Stomach (tissue), 9 donors: ENCODE data around the gene INA. TPM values are rescaled to one million over a fixed set of nuclear protein-coding genes. Genes with fewer than 3 reads are reported as not detected.
"Not testable (repeated sequence)": the region's sequence is repeated elsewhere in the genome, so short reads cannot be mapped to it uniquely, and the experiment has no call there.

Experiments
- DNase-seq, 2 donors: peaks; one replicate each; pipeline versions ENCODE4 v3.0.0 to v3.0.0-alpha.2; 2013 to 2019
- H3K27ac ChIP-seq, 5 donors: fragments of 200-600 bp in 4 of 5; sonication (generic) in 4 of 5; one replicate each; pipeline ENCODE4 v1.5.1; 2013 to 2019; ENCODE audit warnings: mild to moderate bottlenecking in 1 of 5, moderate library complexity in 1 of 5
- H3K27me3 ChIP-seq, 3 donors: fragments of 200-600 bp; sonication (generic); one replicate each; pipeline ENCODE4 v1.5.1; 2017 to 2019; ENCODE audit warnings: mixed run types in 1 of 3
- H3K36me3 ChIP-seq, 4 donors: fragments of 200-600 bp; sonication (generic); 1 replicate in 3 of 4; 2 replicates in 1 of 4; pipeline ENCODE4 v1.5.1; 2016 to 2019
- H3K4me1 ChIP-seq, 4 donors: fragments of 200-600 bp; sonication (generic); one replicate each; pipeline ENCODE4 v1.5.1; 2016 to 2019
- H3K4me3 ChIP-seq, 4 donors: fragments of 200-600 bp; sonication (generic) in 3 of 4; one replicate each; pipeline ENCODE4 v1.5.1; 2016 to 2019; ENCODE audit warnings: mild to moderate bottlenecking in 1 of 4
- H3K9me3 ChIP-seq, 4 donors: fragments of 200-600 bp; sonication (generic); one replicate each; pipeline ENCODE4 v1.5.1; 2016 to 2019
- EP300 ChIP-seq: sonication (generic); formaldehyde crosslinking; IDR thresholded peaks from one replicate; pipeline ENCODE4 v1.6.1; 2017; ENCODE audit warnings: antibody characterized with exemption
- POLR2A ChIP-seq, 4 donors: fragments of 450-650 bp; IDR thresholded peaks; one replicate each; pipeline ENCODE4 v1.6.1; 2016; ENCODE audit warnings: antibody characterized with exemption in 4 of 4, control low read depth in 2 of 4, mild to moderate bottlenecking in 1 of 4, moderate library complexity in 1 of 4
- POLR2AphosphoS5 ChIP-seq, 3 donors: sonication (generic); formaldehyde crosslinking; IDR thresholded peaks; one replicate each; pipeline ENCODE4 v1.6.1; 2016; ENCODE audit warnings: antibody characterized with exemption in 3 of 3
- WGBS, 5 donors: extraction: QIAGEN DNeasy Blood & Tissue Kit in 3 of 5; methylation state at CpG; one replicate each; pipeline versions ENCODE4 v1.1.5 to v1.1.7; 2013 to 2018; 5-methylcytosine and 5-hydroxymethylcytosine counted together
- intact Hi-C: fragments of 100-400 bp; cut with DNase I; formaldehyde crosslinking; loops from one replicate; pipeline ENCODE4 v1.15.1; 2023; ENCODE audit warnings: low total_unique reads
- polyA plus RNA-seq, 3 donors: library from polyadenylated mRNA; stranded (reverse); fragments of 200-250 nt; gene quantifications; one replicate each; pipeline ENCODE4 v1.2.3, GENCODE V29; 2013
- total RNA-seq, 5 donors: library from RNA; depleted of rRNA; stranded (reverse); fragments of >200 nt; gene quantifications; one replicate each; pipeline versions ENCODE4 v1.1.0 to v1.2.3, GENCODE V29; 2014 to 2016
- TF ChIP-seq, protein P1 (sequence below), 7 experiments: fragments of 450-650 bp in 4 of 7; fragments of 200-600 bp in 3 of 7; sonication (generic) in 3 of 7; IDR thresholded peaks; one replicate each; pipeline ENCODE4 v1.5.1; 2016 to 2019; ENCODE audit warnings: antibody characterized with exemption in 7 of 7, control low read depth in 2 of 7, mild to moderate bottlenecking in 1 of 7
- donor health status: healthy with polysubstance abuse.
- donor health status: Bipolar disorder and iron deficiency.
- donor health status: healthy.

Gene INA
- total and polyA plus RNA-seq, 8 donors = 0.29 to 1.8 (median 1.0) TPM; not detected in 2

- no peaks in the 10 kb centered on the region for H3K4me1 ChIP-seq
- no peaks in the 10 kb centered on the region for H3K27me3 ChIP-seq
- DNase-seq = no peak
- 83 to 100% (median 92%) methylated on average over 1 of the region's 1 CpG for WGBS, 5 donors
- intact Hi-C loops = no loop called here
- H3K27ac ChIP-seq = no peak overlapping the region
- no peak overlapping the region for H3K4me3 ChIP-seq
- TF ChIP-seq EP300 (no peak), POLR2AphosphoS5 (IDR thresholded peaks at IDR 0.05) (no peak), POLR2A (IDR thresholded peaks at IDR 0.05) (no peak)
- TF ChIP-seq, protein P1, sequence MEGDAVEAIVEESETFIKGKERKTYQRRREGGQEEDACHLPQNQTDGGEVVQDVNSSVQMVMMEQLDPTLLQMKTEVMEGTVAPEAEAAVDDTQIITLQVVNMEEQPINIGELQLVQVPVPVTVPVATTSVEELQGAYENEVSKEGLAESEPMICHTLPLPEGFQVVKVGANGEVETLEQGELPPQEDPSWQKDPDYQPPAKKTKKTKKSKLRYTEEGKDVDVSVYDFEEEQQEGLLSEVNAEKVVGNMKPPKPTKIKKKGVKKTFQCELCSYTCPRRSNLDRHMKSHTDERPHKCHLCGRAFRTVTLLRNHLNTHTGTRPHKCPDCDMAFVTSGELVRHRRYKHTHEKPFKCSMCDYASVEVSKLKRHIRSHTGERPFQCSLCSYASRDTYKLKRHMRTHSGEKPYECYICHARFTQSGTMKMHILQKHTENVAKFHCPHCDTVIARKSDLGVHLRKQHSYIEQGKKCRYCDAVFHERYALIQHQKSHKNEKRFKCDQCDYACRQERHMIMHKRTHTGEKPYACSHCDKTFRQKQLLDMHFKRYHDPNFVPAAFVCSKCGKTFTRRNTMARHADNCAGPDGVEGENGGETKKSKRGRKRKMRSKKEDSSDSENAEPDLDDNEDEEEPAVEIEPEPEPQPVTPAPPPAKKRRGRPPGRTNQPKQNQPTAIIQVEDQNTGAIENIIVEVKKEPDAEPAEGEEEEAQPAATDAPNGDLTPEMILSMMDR (IDR thresholded peaks at IDR 0.05) = no peak
- peaks cover 0 to 11% (median 4%) of the 10 kb centered on the region in 4 donors for H3K9me3 ChIP-seq
- H3K36me3 ChIP-seq = no peaks in the 10 kb centered on the region
Measured at GRCh38 chr10:103256613-103257012, 20.3 kb upstream of the INA start.

- Histone ChIP-seq H3K27me3 (peaks cover 0 to 5% (median 0%) of the 10 kb centered on the region in 3 donors), H3K4me1 (no peaks in the 10 kb centered on the region), H3K27ac (no peak overlapping the region), H3K9me3 (peaks cover 0 to 11% (median 4%) of the 10 kb centered on the region in 4 donors), H3K4me3 (no peak overlapping the region), H3K36me3 (no peaks in the 10 kb centered on the region)
- TF ChIP-seq POLR2A (IDR thresholded peaks at IDR 0.05) = no peak
- intact Hi-C loops = no loop called here
- no peak for DNase-seq
Measured at GRCh38 chr10:103257812-103258211, 19.1 kb upstream of the INA start.

GRCh38 chr10:103258928-103259327, 18.0 kb upstream of the INA start:
- intact Hi-C loops, H3K36me3 ChIP-seq, DNase-seq, H3K27ac ChIP-seq, H3K4me1 ChIP-seq, H3K4me3 ChIP-seq: not testable (repeated sequence)
- 86 to 93% (median 91%) methylated on average over 4 of the region's 4 CpGs for WGBS, 5 donors
- Histone ChIP-seq H3K9me3 (peaks cover 0 to 11% (median 4%) of the 10 kb centered on the region in 4 donors), H3K27me3 (peaks cover 0 to 15% (median 0%) of the 10 kb centered on the region in 3 donors)

DNA sequence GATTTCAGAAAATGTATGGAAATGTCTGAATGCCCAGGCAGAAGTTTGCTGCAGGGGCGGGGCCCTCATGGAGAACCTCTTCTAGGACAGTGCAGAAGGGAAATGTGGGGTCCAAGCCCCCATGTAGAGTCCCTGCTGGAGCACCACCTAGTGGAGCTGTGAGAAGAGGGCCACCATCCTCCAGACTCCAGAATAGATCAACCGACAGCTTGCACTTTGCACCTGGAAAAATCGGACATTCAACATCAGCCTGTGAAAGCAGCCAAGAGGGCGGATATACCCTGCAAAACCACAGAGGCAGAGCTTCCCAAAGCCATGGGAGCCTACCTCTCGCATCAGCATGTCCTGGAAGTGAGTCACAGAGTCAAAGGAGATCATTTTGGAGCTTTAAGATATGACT, 16.9 kb upstream of the INA start:
- H3K27ac ChIP-seq = no peak overlapping the region
- peaks cover 0 to 21% (median 0%) of the 10 kb centered on the region in 3 donors for H3K27me3 ChIP-seq
- intact Hi-C loops = no loop called here
- no peak for DNase-seq
- H3K4me3 ChIP-seq = no peak overlapping the region
- TF ChIP-seq POLR2AphosphoS5 (IDR thresholded peaks at IDR 0.05) (no peak), POLR2A (IDR thresholded peaks at IDR 0.05) (no peak)
- H3K9me3 ChIP-seq = peaks cover 0 to 11% (median 4%) of the 10 kb centered on the region in 4 donors
- no peaks in the 10 kb centered on the region for H3K36me3 ChIP-seq
- WGBS, 5 donors = 84 to 93% (median 90%) methylated on average over 4 to 5 of the region's 5 CpGs
- H3K4me1 ChIP-seq = no peaks in the 10 kb centered on the region

GRCh38 chr10:103262229-103262628, 14.7 kb upstream of the INA start:
- H3K4me1 ChIP-seq = no peaks in the 10 kb centered on the region
- DNase-seq = no peak
- H3K36me3 ChIP-seq = no peaks in the 10 kb centered on the region
- no peak for TF ChIP-seq POLR2A (IDR thresholded peaks at IDR 0.05)
- no peak for TF ChIP-seq EP300
- no peak for TF ChIP-seq POLR2AphosphoS5 (IDR thresholded peaks at IDR 0.05)
- TF ChIP-seq, protein P1 (IDR thresholded peaks at IDR 0.05) = no peak
- no peak overlapping the region for H3K4me3 ChIP-seq
- 66 to 84% (median 71%) methylated on average over 3 of the region's 3 CpGs for WGBS, 5 donors
- H3K9me3 ChIP-seq = peaks cover 0 to 11% (median 4%) of the 10 kb centered on the region in 4 donors
- intact Hi-C loops = no loop called here
- no peak overlapping the region for H3K27ac ChIP-seq
- H3K27me3 ChIP-seq = peaks cover 0 to 40% (median 0%) of the 10 kb centered on the region in 3 donors

GRCh38 chr10:103265717-103266329, 11.1 kb upstream of the INA start:
- H3K4me3 ChIP-seq = no peak overlapping the region
- no peak for TF ChIP-seq EP300
- TF ChIP-seq POLR2AphosphoS5 (IDR thresholded peaks at IDR 0.05) = no peak
- TF ChIP-seq, protein P1 (IDR thresholded peaks at IDR 0.05) = no peak
- no peak for TF ChIP-seq POLR2A (IDR thresholded peaks at IDR 0.05)
- WGBS, 5 donors = 24 to 29% (median 27%) methylated on average over 11 of the region's 11 CpGs
- intact Hi-C loops = no loop called here
- peak; percentile 64 to 93 for DNase-seq
- no peaks in the 10 kb centered on the region for H3K36me3 ChIP-seq
- no peaks in the 10 kb centered on the region for H3K9me3 ChIP-seq
- no peak overlapping the region for H3K27ac ChIP-seq
- no peaks in the 10 kb centered on the region for H3K4me1 ChIP-seq
- H3K27me3 ChIP-seq = peaks cover 0 to 57% (median 0%) of the 10 kb centered on the region in 3 donors
